ENCODE measurements around the gene FAM222A.

FAM222A gene

GRCh38 chr12:109702111-109702841, 11.3 kb upstream of the FAM222A start:
- H3K36me3 ChIP-seq (ENCODE audit: low read length) = no peaks in the 10 kb centered on the region
- TF ChIP-seq CTCF (IDR thresholded peaks at IDR 0.05; ENCODE audit: insufficient read depth, low read length, poor library complexity, severe bottlenecking) (no peak), EZH2phosphoT487 (conservative IDR thresholded peaks at IDR 0.05; ENCODE audit: low read length) (no peak)
- H3K27ac ChIP-seq (ENCODE audit: low read depth, low read length) = no peak overlapping the region
- no peak overlapping the region for H3K4me3 ChIP-seq (ENCODE audit: insufficient read depth, low read length, poor library complexity, severe bottlenecking)
- no peaks in the 10 kb centered on the region for H4K20me1 ChIP-seq (ENCODE audit: low read depth, low read length)
- H3K79me2 ChIP-seq (ENCODE audit: insufficient read depth, low read length) = no peaks in the 10 kb centered on the region
- no peaks in the 10 kb centered on the region for H3K9me3 ChIP-seq (ENCODE audit: insufficient read depth, low read length)
- no peaks in the 10 kb centered on the region for H3K27me3 ChIP-seq (ENCODE audit: low read length)
- no peak overlapping the region for H3K4me2 ChIP-seq (ENCODE audit: low read depth, low read length, poor library complexity, severe bottlenecking)
- no peaks in the 10 kb centered on the region for H3K9me2 ChIP-seq (replicated peaks; ENCODE audit: insufficient read depth, low read length)
- no peak overlapping the region for H2AFZ ChIP-seq (ENCODE audit: low read depth, low read length, severe bottlenecking)
- no peak overlapping the region for H3K9ac ChIP-seq (ENCODE audit: low read length)
- H3F3A ChIP-seq (ENCODE audit: insufficient read depth) = no peaks in the 10 kb centered on the region

DNA sequence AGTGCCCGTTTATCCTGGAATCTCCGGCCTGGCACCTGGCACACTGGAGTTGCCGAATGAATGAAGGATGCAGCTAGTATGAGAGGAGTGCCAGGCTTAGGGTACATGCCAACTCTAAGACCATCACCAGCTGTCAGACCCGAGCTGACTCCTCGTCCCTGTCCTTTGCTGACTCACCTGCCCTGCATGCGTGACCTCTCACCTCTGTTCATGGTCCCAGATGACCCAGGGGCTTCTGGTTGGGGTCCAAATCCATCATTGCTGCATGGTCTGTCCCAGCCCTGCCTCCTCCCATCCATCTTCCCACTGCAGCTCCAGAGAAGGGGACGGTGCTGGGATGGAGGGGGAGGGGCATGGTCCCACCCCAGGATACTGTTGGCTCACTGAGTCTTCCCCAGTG, 9.9 kb upstream of the FAM222A start:
- Histone ChIP-seq H3K27ac (ENCODE audit: low read depth, low read length) (no peak overlapping the region), H3F3A (ENCODE audit: insufficient read depth) (no peaks in the 10 kb centered on the region), H3K9me3 (ENCODE audit: insufficient read depth, low read length) (no peaks in the 10 kb centered on the region), H3K4me2 (ENCODE audit: low read depth, low read length, poor library complexity, severe bottlenecking) (no peak overlapping the region), H3K4me3 (ENCODE audit: insufficient read depth, low read length, poor library complexity, severe bottlenecking) (no peak overlapping the region), H2AFZ (ENCODE audit: low read depth, low read length, severe bottlenecking) (no peak overlapping the region), H3K9ac (ENCODE audit: low read length) (no peak overlapping the region), H3K79me2 (ENCODE audit: insufficient read depth, low read length) (no peaks in the 10 kb centered on the region), H3K9me2 (replicated peaks; ENCODE audit: insufficient read depth, low read length) (no peaks in the 10 kb centered on the region), H3K36me3 (ENCODE audit: low read length) (no peaks in the 10 kb centered on the region), H3K27me3 (ENCODE audit: low read length) (no peaks in the 10 kb centered on the region), H4K20me1 (ENCODE audit: low read depth, low read length) (no peaks in the 10 kb centered on the region)
- TF ChIP-seq CTCF (IDR thresholded peaks at IDR 0.05; ENCODE audit: insufficient read depth, low read length, poor library complexity, severe bottlenecking) = no peak
- TF ChIP-seq EZH2phosphoT487 (conservative IDR thresholded peaks at IDR 0.05; ENCODE audit: low read length) = no peak

- Histone ChIP-seq H3K36me3 (ENCODE audit: low read length) (no peaks in the 10 kb centered on the region), H4K20me1 (ENCODE audit: low read depth, low read length) (no peaks in the 10 kb centered on the region), H3K27ac (ENCODE audit: low read depth, low read length) (no peak overlapping the region), H3K4me3 (ENCODE audit: insufficient read depth, low read length, poor library complexity, severe bottlenecking) (no peak overlapping the region), H3K4me2 (ENCODE audit: low read depth, low read length, poor library complexity, severe bottlenecking) (no peak overlapping the region), H3K27me3 (ENCODE audit: low read length) (no peaks in the 10 kb centered on the region), H3K9me3 (ENCODE audit: insufficient read depth, low read length) (no peaks in the 10 kb centered on the region), H3K9ac (ENCODE audit: low read length) (no peak overlapping the region), H3K9me2 (replicated peaks; ENCODE audit: insufficient read depth, low read length) (no peaks in the 10 kb centered on the region), H3F3A (ENCODE audit: insufficient read depth) (no peaks in the 10 kb centered on the region), H2AFZ (ENCODE audit: low read depth, low read length, severe bottlenecking) (no peak overlapping the region), H3K79me2 (ENCODE audit: insufficient read depth, low read length) (no peaks in the 10 kb centered on the region)
- TF ChIP-seq CTCF (IDR thresholded peaks at IDR 0.05; ENCODE audit: insufficient read depth, low read length, poor library complexity, severe bottlenecking) (no peak), EZH2phosphoT487 (conservative IDR thresholded peaks at IDR 0.05; ENCODE audit: low read length) (no peak)
Observed at GRCh38 chr12:109704371-109705098, 9.1 kb upstream of the FAM222A start.

All from SU-DHL-6 (cell line).